Measurements from ENCODE around the gene IFT43.

IFT43 gene

DNA sequence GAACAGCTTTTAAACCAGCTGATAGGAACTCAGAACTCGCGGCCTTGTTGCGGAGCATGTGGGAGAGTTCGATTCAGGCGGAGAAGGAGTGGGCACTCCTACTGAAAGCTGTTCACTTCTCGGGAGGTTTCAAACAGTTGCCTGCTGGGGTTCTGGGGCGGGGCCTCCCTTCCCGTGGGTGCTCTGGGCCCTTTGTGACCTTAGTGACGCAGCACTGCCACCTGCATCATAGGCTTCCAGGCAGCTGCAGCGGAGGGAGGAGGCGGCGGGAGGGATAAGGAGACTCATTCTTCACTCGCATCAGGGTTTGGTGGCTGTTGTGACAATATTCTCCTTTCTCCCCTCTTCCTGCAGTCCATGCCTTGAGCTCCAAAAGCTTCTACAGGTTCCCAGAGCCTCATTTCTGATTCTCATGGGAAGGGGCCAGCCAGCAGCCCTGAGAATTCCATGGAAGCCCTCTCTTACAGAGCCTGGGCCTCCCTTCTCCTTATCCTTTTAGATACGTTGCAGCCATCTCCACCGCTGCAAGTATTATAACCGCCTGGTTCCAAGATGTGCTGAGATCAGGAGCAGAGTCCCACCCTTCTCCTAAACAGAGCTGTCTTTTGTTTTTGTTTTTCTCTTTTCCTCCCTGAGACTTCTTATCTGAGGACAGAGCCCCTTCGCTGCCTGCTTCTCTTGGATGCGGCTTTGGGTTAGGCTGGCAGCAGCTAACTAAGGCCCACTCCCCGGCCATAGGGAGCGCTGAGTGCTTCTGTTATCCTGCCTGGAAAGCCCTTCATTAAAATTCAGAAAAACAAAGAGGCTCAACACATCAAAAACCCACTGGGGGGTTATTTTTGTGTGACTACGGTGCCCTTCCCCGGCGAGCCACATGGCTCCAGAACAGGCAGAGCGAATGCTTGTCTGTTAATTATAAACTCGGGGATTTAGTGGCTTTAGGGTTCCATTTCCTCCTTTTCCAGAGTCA lies 98.5 kb downstream of the IFT43 start:
- DNase-seq = no peak

DNA sequence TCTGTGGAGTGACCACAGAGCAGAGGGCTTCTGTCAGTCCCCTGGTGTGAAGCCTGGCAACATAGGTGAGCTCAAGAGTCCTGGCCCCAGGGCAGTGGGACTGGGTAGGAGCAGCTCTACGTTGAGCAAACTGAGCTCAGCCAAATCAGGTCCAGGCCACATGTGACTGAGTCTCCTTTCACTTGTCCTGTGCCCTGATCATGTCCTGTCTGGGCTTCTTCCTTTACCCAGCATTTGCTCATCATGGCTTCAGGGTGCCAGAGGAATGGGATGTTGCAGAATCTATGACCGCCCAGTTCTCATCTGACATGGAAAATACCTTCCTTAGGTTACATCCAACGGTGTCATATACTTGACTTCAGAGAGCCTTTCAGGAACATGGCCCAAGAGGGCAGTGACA lies 99.8 kb downstream of the IFT43 start:
- no peak for DNase-seq

DNA sequence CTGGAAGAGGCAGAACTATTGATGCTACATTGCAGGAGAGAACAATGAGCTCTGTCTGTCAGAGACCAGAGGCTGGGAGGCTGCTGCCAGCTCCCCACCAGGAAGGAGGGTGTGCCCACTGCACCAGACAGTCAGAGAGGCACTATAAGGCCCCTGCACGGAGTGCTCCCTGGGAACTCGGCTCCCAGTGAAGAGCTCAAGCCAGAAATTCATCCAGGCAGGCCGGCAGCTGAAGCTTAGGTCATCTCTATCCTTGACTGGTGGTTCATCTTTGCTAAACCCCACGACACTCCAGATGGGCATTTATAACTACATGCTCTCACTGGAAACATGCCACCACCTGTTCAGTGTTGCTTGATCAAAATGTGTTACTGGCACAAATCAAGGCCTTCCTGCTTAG lies 101.1 kb downstream of the IFT43 start:
- DNase-seq = no peak

DNA sequence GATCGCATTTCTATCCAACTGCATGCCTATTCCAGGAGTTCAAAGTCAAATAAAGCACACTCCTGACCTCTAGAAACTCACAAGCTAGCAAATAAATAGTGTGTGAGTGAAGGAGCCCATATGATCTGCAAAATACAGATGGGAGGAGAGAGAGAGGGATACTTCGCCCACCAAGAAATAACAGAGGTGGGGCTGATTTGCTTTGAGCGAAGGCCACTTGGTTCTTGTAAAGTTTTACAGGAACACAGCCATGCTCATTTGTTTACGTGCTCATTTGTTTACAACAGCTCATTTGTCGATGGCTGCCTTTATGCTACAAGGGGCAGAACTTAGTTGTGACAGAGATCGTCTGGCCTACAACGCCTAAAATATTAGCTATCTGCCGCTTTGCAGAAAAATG lies 102.8 kb downstream of the IFT43 start:
- DNase-seq = no peak

DNA sequence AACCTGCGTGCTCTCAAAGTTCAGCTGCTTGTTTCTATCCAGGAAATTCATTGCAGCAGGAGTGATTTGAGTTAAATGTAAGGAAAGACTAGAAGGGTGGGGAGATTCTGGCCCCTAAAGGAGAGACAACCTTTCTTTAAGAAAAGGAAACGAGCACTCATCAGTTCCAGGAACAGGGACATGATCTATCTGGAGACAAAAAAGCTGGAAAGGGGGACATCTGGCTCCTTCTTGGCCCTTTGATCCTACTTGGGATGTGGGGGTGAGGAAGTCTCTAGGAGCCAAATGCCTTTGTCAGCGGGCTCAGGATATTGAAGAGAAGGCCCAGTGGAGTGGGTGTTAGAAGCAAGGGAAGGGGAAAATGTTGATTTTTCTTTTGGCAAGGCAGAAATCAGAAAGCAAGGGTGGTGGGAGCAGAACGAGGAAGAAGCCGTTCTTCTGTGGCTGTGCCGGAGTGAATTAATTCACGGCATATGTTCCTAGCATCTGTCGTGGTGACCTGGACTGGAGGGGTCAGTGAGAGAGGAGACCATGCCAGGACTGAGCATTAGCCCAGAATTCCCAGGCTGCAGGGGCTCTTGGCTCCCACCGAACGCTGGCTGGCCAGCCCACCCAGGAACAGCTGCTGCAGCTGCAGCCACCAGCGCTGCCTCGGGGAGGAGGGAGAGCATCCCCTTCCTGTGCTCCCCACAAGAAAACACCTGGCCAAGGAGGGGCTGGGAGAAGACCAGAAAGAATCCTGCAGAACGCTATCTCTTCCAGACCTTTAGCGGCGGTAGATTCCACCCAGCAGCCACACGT lies 103.4 kb downstream of the IFT43 start:
- no peak for DNase-seq

DNA sequence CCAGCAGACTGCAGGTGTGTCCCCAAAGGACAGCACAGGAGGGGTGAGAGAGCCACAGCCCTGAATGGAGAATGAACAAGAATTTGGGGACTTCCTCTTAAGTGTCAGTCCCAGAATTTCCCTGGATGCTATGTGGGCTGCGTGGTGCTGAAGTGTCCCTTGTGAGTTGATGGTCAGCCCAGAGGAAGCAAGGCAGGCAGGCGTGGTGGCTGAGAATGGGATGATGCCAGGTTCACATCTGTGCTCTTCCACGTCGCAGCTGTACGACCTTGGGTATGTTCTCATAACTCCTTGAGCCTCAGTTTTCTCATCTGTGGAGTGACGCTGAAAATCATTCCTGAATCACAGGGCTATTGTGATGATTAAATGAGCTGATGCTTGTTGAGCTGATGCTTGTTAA lies 104.0 kb downstream of the IFT43 start:
- DNase-seq = no peak

DNA sequence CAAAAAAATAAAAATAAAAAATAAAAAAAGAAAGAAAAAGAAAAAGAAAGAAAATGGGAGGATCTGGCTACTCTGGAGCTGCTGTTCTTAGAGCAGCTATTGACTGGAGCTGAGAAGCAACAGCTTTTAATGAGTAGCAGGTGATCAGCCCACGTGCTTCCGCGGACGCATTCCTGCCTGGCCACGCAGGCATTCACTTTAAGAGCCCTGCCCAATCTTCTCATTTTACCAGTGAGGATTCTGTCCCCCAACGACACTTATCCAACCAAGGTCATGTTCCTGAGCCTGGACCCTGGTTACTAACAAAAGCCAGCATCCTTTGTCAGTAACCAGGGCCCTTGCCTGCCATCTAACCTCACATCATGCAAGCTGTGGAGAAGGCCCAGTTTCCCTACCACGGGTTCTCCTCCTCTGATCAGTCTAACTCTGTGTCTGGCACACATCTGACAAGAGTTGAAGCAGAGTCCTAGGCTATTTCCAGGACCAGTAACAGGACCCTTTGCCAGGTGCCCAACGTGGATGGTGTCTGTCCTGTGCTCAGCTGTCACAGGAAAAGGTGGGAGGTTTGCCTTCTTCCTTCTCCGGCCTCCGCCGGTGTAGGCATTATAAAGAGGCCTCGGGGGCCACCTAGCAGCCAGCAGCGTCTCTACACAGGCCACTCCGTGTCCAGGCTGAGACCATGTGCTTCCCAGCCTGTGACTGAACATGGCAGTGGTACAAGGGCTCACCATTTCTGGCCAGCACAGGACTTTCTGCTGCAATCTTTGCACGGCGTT lies 105.2 kb downstream of the IFT43 start:
- DNase-seq = no peak

DNA sequence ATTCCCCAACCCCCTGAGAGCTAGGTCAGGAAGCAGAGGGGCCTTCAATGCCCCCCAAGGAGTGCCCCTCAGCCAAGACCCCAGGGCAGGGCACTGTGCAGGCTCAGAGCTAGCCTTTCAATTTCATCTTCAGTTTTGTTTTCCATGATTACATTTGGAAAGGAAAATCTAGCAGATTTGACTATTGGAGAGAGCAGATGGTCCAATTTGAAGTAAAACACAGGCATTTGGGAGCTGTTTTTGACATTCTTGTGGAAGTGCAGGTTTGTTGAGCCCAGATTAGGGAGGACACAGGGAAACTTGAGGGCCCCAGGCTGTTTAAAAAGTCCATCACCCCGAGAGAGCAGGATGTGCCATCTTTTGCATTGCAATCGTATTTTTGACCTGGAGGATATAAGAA lies 107.5 kb downstream of the IFT43 start:
- no peak for DNase-seq

DNA sequence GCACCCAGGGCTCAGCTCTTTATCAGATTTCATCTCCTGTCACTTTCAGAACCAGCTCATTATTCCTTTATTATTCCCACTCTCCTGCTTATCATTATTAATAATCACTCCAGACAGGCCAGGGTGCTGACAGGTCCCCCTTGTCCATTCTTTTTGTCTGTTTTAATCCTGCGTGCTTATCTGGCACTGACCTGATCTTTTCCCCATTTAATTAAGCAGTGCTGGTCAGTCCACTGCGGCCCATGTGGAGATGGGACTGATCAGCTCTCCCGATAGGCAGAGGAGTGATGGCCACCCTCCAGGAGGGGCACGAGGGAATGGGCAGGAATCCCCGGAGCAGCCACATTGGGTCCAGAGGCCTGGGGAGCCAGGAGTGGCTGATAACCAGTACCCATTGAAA lies 110.7 kb downstream of the IFT43 start:
- DNase-seq = no peak

DNA sequence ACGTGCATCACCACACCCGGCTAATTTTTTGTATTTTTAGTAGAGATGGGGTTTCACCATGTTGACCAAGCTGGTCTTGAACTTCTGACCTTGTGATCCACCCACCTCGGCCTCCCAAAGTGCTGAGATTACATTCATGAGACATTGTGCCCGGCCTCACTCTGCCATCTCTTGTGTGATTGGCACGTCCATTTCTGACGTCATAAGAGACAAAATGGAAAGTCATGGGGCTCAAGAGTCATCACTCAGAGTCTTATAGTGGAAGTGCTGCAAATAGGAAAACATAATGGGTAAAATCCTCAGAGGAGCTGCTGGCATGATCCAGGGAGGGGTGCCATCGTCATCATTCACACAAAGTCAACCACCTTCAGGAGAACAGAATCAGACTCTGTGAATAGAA lies 112.0 kb downstream of the IFT43 start:
- DNase-seq = no peak

DNA sequence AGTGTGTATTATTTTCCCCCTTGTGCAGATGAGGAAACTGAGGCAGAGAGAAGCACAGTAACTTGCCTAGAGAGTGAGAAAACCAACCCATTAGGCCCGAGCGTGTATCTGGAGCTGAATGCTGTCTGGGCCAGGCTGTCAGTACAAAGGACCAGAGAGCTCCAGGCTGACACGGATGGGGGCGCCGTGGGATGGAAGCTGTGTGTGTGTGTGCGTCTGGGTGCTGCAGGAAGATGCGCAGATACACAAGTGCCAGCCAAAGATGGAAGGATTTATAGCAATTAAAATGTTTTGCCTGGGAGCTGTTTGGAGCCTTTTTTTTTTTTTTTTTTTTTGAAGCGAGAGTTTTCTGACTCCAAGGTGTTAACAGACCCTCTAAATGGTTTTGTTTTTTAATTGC lies 112.5 kb downstream of the IFT43 start:
- no peak for DNase-seq

DNA sequence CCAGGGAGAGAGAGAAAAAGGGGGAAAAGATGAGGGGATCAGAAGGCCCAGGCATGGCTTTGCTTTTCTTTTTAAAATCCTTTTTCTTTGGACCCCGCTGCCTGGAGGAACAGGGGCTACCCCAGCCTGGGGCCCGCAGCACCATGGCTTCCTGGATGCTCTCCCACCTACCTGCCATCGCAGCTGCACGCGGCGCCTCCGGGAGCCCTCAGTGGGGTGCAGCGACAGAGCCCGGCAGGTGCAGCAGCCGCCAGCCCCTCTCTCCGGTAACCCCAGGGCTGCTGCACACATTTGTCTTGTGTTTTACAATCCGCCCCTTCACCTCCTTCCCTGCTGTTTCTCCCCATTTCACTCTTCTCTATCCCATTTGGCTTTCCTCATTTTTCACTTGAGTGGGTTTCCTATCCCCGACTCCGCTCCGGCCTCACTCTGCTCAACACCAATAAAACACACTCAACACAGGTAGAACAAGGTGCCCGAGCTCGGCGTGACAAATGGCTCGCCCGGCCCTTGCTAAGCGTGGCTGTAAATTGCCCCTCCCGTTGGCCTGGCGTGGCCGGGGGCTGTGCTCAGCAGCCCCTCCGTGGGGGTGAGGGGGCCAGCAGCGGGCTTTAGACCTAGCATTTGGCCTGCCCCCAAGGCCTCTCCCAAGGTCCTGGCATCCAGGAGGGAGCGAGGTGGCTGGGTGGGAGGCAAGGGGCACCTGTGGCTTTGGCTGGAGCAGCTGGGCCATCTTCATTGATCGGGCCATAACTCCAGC lies 113.5 kb downstream of the IFT43 start:
- no peak for DNase-seq

DNA sequence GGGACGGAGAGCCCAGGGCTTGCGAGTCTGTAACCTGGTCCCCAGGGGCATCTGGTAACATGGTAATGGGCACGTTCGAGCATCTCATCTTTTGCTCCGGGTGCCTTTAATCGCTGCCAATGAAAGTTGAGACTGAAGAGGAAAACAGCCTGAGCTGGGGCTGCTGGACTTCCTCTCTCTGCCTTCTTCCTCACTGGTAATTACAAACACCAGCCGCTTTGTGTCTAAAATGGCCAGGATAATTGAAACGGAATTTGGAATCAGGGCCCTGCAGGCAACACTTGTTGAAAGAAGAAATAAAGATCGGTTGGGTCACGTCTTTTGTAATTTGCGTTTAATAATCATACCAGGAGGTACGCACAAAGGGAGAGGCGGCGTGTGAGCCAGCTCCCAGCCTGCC lies 114.7 kb downstream of the IFT43 start:
- DNase-seq = no peak

DNA sequence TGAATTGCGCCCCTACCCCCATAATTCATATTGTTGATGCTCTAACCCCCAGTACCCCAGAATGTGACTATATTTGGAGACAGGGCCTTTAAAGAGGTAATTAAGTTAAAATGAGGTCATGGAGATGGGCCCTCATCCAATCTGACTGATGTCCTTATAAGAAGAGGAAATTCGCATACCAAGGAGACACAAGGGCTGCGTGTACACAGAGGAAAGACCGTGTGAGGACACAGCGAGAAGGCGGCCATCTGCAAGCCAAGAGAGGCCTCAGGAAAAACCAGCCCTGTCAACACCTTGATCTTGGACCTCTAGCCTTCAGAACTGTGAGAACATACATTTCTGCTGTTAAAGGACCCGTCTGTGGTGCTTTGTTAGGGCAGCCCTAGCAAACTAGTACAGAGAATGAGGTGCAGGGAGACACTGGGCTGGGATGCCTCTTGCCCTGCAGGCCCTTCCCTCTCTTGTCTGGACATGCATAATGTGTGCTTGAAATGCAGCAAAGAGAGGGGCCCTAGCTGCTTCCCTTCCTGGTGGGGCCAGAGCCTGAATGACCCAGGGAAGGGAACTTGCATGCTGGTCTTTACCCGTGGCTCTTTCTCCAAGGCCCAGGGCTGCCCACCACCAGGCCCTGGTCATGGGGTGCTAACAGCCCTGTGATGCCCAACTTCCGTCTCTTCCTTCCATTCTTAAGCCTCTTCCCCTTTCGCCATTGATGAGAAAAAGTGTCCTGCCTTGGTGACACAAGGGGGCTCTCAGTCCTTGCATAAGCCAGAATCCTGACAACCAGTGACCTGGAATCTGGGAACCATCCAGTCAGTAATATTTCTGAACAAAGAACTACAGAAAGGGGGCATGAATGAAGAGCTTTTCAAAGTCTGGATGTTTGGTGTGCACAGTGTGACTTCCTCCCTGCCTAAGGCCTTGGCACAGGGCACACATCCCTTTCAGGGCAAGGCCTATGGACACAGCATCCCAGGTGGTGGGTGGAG lies 116.1 kb downstream of the IFT43 start:
- DNase-seq = no peak

DNA sequence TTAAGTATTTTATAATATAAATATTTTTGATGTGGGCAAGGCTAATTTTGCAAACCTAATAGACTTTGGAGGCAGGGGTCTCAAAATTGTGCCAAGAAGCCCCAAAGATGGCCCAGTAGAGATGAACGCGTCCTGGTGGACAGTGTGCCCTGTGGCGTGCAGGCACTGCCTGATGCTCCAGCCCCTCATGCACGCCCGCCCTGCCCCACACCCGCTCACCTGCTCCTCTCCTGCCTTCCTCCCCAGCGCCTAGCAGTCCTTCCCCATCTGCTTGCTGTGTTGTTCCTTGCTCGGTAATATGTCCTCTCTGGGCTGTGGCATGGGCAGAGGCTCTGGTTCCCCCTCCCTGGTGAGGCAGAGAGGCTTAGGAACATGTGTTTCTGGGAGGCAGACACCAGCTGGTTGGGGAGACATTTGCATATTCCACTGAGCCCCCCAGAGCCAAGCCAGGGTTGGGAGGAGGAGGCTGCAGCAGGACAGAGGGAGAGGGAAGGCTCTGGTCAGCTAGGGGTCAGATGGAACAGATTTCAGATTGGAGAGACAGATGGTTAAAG lies 119.3 kb downstream of the IFT43 start:
- no peak for DNase-seq

DNA sequence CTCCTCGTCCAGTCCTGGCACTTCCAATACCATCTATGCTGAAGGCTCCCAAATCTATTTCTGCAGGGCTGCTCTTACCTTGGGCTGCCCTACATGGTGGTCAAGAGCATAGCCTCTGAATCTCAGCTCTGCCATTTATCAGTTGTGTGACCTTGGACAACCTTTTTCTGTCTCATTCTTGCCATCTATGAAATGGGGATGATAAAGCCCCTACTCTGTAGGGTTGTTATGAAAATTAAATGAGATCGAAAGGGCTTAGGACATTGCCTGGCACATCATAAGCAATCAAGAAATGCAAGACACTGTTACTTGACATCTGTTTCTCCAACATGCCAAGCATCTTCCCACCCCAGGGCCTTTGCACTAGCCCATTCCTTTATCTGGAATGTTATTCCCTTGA lies 120.6 kb downstream of the IFT43 start:
- no peak for DNase-seq

DNA sequence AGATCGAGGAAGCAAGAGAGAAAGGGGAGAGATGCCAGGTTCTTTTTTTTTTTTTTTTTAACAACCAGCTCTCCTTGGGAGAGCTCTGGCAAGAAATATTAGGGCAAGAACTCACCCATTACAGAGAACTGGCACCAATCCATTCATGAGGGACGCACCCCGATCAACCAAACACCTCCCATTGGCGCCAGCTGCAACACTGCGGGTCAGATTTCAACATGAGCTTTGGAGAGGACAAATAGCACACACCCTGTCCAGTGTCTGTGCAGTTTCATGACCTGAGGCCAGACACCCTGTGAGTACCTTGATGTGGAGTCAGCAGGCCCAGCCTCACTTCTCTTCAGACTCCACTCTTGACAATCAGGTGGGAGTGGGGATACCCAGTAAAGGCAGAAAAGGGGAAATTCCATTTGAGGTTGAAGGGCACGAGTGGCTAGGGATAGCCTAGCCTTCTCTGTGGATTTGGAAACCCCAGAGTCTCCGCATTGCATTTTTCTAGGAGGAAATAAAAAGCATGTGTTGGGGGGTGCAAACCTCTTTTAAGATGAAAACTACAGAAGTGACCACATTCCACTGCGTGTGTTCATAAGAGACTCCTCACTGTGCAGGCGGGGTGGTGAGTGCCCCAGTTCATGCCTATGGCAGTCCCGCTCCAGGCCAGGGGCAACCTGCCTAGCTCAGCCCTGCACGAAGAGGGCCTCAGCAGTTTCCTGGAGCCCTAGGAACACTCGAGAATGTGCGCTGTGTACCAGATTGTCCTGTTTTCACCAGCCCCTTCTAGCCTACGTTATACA lies 123.7 kb downstream of the IFT43 start:
- no peak for DNase-seq

DNA sequence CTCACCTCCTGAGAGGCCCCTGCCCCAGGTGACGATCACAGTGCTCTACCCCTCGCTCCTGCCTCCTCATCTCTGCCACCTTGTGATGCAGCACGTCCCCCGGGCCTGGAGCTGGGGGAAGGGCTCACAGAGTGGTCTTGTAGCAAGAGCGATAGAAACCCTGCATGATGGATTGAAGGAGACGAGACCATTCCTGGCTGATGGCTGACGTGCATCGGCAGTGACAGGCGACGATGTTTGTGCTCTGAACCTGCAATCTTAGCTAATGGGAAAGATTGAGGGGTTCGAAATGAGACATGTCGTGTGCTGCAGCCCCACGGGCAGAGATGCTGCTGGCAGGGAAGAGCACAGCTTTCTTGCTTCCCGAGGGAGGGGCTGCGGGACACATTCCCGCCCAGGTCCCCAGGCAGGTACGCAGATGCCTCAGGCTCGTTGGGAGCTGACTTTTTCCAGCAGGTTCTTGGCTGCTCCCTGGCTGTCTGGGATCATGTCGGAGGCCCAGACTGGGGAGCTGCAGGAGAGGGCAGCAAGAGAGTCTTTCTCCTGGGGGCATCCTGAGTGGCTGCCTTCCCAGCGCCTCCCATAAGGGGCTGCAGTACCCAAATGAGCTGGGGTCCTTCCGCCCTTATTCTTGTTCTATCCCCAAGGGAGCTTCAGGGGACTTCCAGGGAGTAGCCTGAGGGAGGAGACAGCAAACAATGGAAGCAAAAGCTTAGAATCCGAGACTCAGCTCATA lies 127.5 kb downstream of the IFT43 start:
- no peak for DNase-seq

DNA sequence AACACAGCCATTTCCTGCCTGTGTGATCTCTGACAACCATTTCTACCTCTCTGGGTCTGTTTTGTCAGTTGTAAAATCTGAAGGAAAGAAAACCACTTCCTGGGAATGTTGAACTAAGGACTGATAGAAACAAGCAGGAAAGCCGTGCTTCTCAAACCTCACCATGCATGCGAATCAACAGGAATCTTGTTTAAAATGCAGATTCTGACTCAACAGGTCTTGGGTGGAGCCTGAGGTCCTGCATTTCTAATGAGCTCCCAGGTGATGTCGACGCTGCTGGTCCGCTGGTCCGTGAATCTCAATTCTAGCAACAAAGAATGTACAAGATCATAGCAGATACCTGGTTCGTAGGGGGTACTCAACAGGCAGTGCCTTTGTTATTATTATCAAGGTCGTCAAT lies 128.1 kb downstream of the IFT43 start:
- DNase-seq = no peak

All from CD4-positive, alpha-beta T cell treated with Interleukin-4 for 4 hours (primary cell).